Measurements from ENCODE around the gene TRPM1.

DNA sequence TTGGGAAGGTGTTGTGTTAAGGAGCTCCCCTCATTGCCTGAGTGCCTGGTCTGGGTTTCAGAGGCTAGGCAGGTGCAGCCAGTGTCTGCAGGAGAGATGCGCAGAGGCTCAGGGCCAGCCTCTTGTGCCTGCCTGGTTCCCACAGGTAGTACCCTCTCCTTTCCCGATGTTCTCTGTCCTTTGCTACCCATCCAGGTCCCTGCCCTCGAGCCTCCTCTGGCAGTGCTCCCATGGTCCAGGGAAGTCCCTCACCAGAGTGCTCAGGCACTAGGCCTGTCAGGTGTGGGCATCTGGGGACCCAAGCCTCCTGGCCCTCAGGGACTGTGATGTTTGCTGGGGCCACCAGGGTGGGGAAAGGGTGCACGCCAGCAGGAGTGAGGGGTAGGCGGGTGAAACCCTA is 5.0 kb downstream of the TRPM1 start:
- TF ChIP-seq GATA2 (IDR thresholded peaks at IDR 0.05; ENCODE audit: low read depth, low read length), result no peak
- TF ChIP-seq GATA3 (IDR thresholded peaks at IDR 0.05; ENCODE audit: low read depth, low read length), result no peak
